H9 (cell line): ENCODE data around the gene LRP1. TPM values are rescaled to one million over a fixed set of nuclear protein-coding genes. Genes with fewer than 3 reads are reported as not detected.

Experiments used
- DNase-seq: peaks from one replicate; pipeline ENCODE4 v3.0.0-alpha.2; 2017
- H2AFZ ChIP-seq: one replicate; pipeline ENCODE4 v1.6.1; 2013; ENCODE audit warnings: mild to moderate bottlenecking, low read length, control low read depth, moderate library complexity
- H2AK5ac ChIP-seq: 2 replicates; pipeline ENCODE4 v1.6.1; 2013; ENCODE audit warnings: low read length, control low read depth, mixed read lengths; ENCODE audit not compliant: insufficient read length
- H2BK120ac ChIP-seq: one replicate; pipeline ENCODE4 v1.6.1; 2013; ENCODE audit warnings: low read depth, mild to moderate bottlenecking, low read length, control low read depth, inconsistent platforms; ENCODE audit not compliant: poor library complexity, severe bottlenecking
- H2BK12ac ChIP-seq: 2 replicates; pipeline ENCODE4 v1.6.1; 2013; ENCODE audit warnings: low read length, control low read depth, mixed read lengths, low read depth; ENCODE audit not compliant: insufficient read length
- H2BK15ac ChIP-seq: 2 replicates; pipeline ENCODE4 v1.6.1; 2013; ENCODE audit warnings: low read depth, low read length, control low read depth
- H2BK20ac ChIP-seq: one replicate; pipeline ENCODE4 v1.6.1; 2013; ENCODE audit warnings: low read depth, mild to moderate bottlenecking, low read length, control low read depth, inconsistent platforms; ENCODE audit not compliant: poor library complexity, severe bottlenecking
- H2BK5ac ChIP-seq: 2 replicates; pipeline ENCODE4 v1.6.1; 2013; ENCODE audit warnings: low read length, control low read depth, mixed read lengths; ENCODE audit not compliant: insufficient read length
- H3K14ac ChIP-seq: 2 replicates; pipeline ENCODE4 v1.6.1; 2013; ENCODE audit warnings: low read length, control low read depth; ENCODE audit not compliant: insufficient read depth
- H3K18ac ChIP-seq: 2 replicates; pipeline ENCODE4 v1.6.1; 2013; ENCODE audit warnings: low read depth, mild to moderate bottlenecking, mixed read lengths, low read length, control low read depth; ENCODE audit not compliant: insufficient read length
- H3K23ac ChIP-seq: 2 replicates; pipeline ENCODE4 v1.6.1; 2013; ENCODE audit warnings: low read length, control low read depth, mixed read lengths, low read depth; ENCODE audit not compliant: insufficient read length
- H3K23me2 ChIP-seq: 2 replicates; pipeline ENCODE4 v1.6.1; 2013; ENCODE audit warnings: low read depth, mild to moderate bottlenecking, mixed read lengths, low read length, control low read depth; ENCODE audit not compliant: insufficient read length, poor library complexity, severe bottlenecking
- H3K27ac ChIP-seq: 2 replicates; pipeline ENCODE4 v1.5.1; 2013; ENCODE audit warnings: low read length, control low read depth, mixed read lengths, low read depth; ENCODE audit not compliant: insufficient read length
- H3K27me3 ChIP-seq: 2 replicates; pipeline ENCODE4 v1.6.1; 2013; ENCODE audit warnings: low read length, control low read depth, inconsistent platforms; ENCODE audit not compliant: insufficient read depth
- H3K4ac ChIP-seq: 2 replicates; pipeline ENCODE4 v1.6.1; 2013; ENCODE audit warnings: low read depth, mild to moderate bottlenecking, control low read depth, inconsistent platforms, low read length, moderate library complexity
- H3K4me1 ChIP-seq: 2 replicates; pipeline ENCODE4 v1.6.1; 2013; ENCODE audit warnings: low read length, control low read depth, inconsistent platforms; ENCODE audit not compliant: insufficient read depth
- H3K4me2 ChIP-seq: 2 replicates; pipeline ENCODE4 v1.6.1; 2013; ENCODE audit warnings: low read length, control low read depth, mixed read lengths; ENCODE audit not compliant: insufficient read length, insufficient read depth
- H3K56ac ChIP-seq: 2 replicates; pipeline ENCODE4 v1.6.1; 2013; ENCODE audit warnings: low read depth, mild to moderate bottlenecking, mixed read lengths, low read length, control low read depth; ENCODE audit not compliant: insufficient read length
- H3K79me1 ChIP-seq: 2 replicates; pipeline ENCODE4 v1.6.1; 2013; ENCODE audit warnings: low read depth, mild to moderate bottlenecking, moderate library complexity, low read length, control low read depth, inconsistent platforms; ENCODE audit not compliant: insufficient read depth, poor library complexity, severe bottlenecking
- H3K79me2 ChIP-seq: 2 replicates; pipeline ENCODE4 v1.6.1; 2013; ENCODE audit warnings: low read length, control low read depth, inconsistent platforms; ENCODE audit not compliant: insufficient read depth
- H3K9ac ChIP-seq: 2 replicates; pipeline ENCODE4 v1.6.1; 2013; ENCODE audit warnings: low read length, control low read depth, mixed read lengths; ENCODE audit not compliant: insufficient read length; ENCODE audit errors: extremely low read depth
- H3K9me3 ChIP-seq: one replicate; pipeline ENCODE4 v1.6.1; 2013; ENCODE audit warnings: low read depth, low read length, inconsistent platforms; ENCODE audit not compliant: control insufficient read depth
- H3T11ph ChIP-seq: one replicate; pipeline ENCODE4 v1.6.1; 2013; ENCODE audit warnings: mild to moderate bottlenecking, low read length, control low read depth, inconsistent platforms
- H4K20me1 ChIP-seq: one replicate; pipeline ENCODE4 v1.6.1; 2013; ENCODE audit not compliant: control insufficient read depth, insufficient read length, insufficient read depth
- H4K5ac ChIP-seq: 2 replicates; pipeline ENCODE4 v1.6.1; 2013; ENCODE audit warnings: low read depth, mild to moderate bottlenecking, mixed read lengths, low read length, control low read depth; ENCODE audit not compliant: insufficient read length
- H4K8ac ChIP-seq: replicated peaks from 2 replicates; pipeline ENCODE4 v1.6.1; 2013; ENCODE audit warnings: low read length, control low read depth, mixed read lengths, low read depth; ENCODE audit not compliant: insufficient read length
- H4K91ac ChIP-seq: 2 replicates; pipeline ENCODE4 v1.6.1; 2013; ENCODE audit warnings: low read depth, mild to moderate bottlenecking, moderate library complexity, mixed read lengths, low read length, control low read depth; ENCODE audit not compliant: insufficient read length
- H3K27ac Mint-ChIP-seq, 3 experiments: 2 replicates in 2 of 3; 3 replicates in 1 of 3; pipeline ENCODE4 v1.8.0; 2020 to 2021; ENCODE audit warnings: mixed read lengths in 3 of 3, mild to moderate bottlenecking in 1 of 3, moderate library complexity in 1 of 3
- H3K27me3 Mint-ChIP-seq: 2 replicates; pipeline ENCODE4 v1.8.0; 2021; ENCODE audit warnings: low read depth, mild to moderate bottlenecking, moderate library complexity, mixed read lengths
- H3K36me3 Mint-ChIP-seq, 3 experiments: 2 replicates in 2 of 3; 3 replicates in 1 of 3; pipeline ENCODE4 v1.8.0; 2020 to 2021; ENCODE audit warnings: low read depth in 3 of 3, mixed read lengths in 3 of 3; ENCODE audit not compliant: insufficient read depth in 1 of 3
- H3K4me1 Mint-ChIP-seq, 2 experiments: 2 replicates each; pipeline ENCODE4 v1.8.0; 2020; ENCODE audit warnings: mixed read lengths in 2 of 2
- H3K4me3 Mint-ChIP-seq, 2 experiments: 2 replicates in 1 of 2; 3 replicates in 1 of 2; pipeline ENCODE4 v1.8.0; 2020 to 2021; ENCODE audit warnings: mild to moderate bottlenecking in 2 of 2, mixed read lengths in 2 of 2, moderate library complexity in 1 of 2
- H3K9me3 Mint-ChIP-seq, 2 experiments: 2 replicates in 1 of 2; 3 replicates in 1 of 2; pipeline ENCODE4 v1.8.0; 2020; ENCODE audit warnings: mild to moderate bottlenecking in 2 of 2, mixed read lengths in 2 of 2, moderate library complexity in 1 of 2
- CTCF ChIP-seq: fragments of 200-600 bp; sonication (generic); conservative IDR thresholded peaks from 3 replicates; pipeline ENCODE4 v1.8.0; 2021; ENCODE audit warnings: antibody characterized with exemption, mild to moderate bottlenecking
- WGBS: extraction: QIAGEN DNeasy Blood & Tissue Kit; methylation state at CpG from one replicate; pipeline ENCODE4 v1.1.7; 2013; ENCODE audit warnings: missing lambda C conversion rate, low lambda C conversion rate, mixed read lengths; ENCODE audit not compliant: insufficient read length; ENCODE audit errors: extremely low coverage; 5-methylcytosine and 5-hydroxymethylcytosine counted together
- total RNA-seq: library from RNA; stranded (reverse); gene quantifications from 2 replicates; pipeline ENCODE4 v1.2.1, GENCODE V29; 2021

The LRP1 gene
- total RNA-seq, 1 experiment from 2014 or later, result 115 TPM

DNA sequence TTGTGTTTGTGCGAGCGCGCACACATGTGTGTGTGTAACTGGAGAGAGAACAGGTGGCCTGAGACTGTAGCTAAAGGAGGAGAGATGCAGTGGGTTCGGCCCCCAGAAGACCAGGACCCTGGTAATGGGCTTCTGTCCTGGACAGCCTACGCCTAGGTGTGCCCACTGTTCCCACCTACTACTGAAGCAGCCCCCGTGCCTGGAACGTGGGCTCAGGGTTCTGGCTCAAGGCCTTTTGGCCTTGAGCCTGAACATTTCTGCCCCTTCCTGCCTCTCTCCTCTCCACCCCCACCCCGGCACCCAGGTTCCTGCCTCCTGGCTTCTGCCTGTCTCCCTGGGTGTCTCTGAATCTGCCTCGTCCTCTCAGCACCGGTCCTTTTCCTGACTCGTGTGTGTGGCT lies 86.8 kb downstream of the LRP1 start:
- no peak overlapping the region for H3K14ac ChIP-seq
- no peaks in the 10 kb centered on the region for H3K79me2 ChIP-seq
- no peak overlapping the region for H3T11ph ChIP-seq
- no peak overlapping the region for H2AK5ac ChIP-seq
- WGBS, result no CpG with 5 or more reads among the region's 11 CpGs
- H2AFZ ChIP-seq, result no peak overlapping the region
- H3K9me3 ChIP-seq, result no peaks in the 10 kb centered on the region
- no peak overlapping the region for H3K56ac ChIP-seq
- DNase-seq, result no peak
- H3K23ac ChIP-seq, result no peak overlapping the region
- Mint-ChIP-seq H3K4me3 (peak overlapping the region in 1 of 2 experiments; percentile 70; a peak in 3 of 5 replicates), H3K9me3 (peaks cover 0 to 5% of the 10 kb centered on the region in 2 experiments; a peak in 2 of 5 replicates), H3K27me3 (peaks cover 63% of the 10 kb centered on the region), H3K4me1 (peaks cover 44 to 49% of the 10 kb centered on the region in 2 experiments), H3K27ac (no peak overlapping the region), H3K36me3 (peaks cover 15 to 22% (median 18%) of the 10 kb centered on the region in 3 experiments)
- no peak overlapping the region for H4K91ac ChIP-seq
- H3K27ac ChIP-seq, result no peak overlapping the region
- no peak overlapping the region for H4K8ac ChIP-seq
- H4K20me1 ChIP-seq, result peaks cover 3% of the 10 kb centered on the region
- no peak overlapping the region for H2BK12ac ChIP-seq
- no peak overlapping the region for H3K9ac ChIP-seq
- H3K27me3 ChIP-seq, result peaks cover 45% of the 10 kb centered on the region
- peaks cover 7% of the 10 kb centered on the region for H3K23me2 ChIP-seq
- no peak overlapping the region for H3K4me2 ChIP-seq
- H3K18ac ChIP-seq, result no peak overlapping the region
- H2BK15ac ChIP-seq, result no peak overlapping the region
- H3K4ac ChIP-seq, result no peak overlapping the region
- no peak overlapping the region for H2BK20ac ChIP-seq
- no peak overlapping the region for H4K5ac ChIP-seq
- no peak overlapping the region for H2BK5ac ChIP-seq
- no peak overlapping the region for H2BK120ac ChIP-seq
- peaks cover 8% of the 10 kb centered on the region for H3K4me1 ChIP-seq
- H3K79me1 ChIP-seq, result no peaks in the 10 kb centered on the region
- TF ChIP-seq CTCF, result no peak
